NCI-H1436 (cell line): ENCODE measurements around the gene INO80.
"Not testable (repeated sequence)": the region's sequence is repeated elsewhere in the genome, so short reads cannot be mapped to it uniquely, and the experiment has no call there.

Source experiments
- DNase-seq: peaks from one replicate; lab custom pipeline; 2025; lab: John Stamatoyannopoulos, UW

Gene INO80, protein sequence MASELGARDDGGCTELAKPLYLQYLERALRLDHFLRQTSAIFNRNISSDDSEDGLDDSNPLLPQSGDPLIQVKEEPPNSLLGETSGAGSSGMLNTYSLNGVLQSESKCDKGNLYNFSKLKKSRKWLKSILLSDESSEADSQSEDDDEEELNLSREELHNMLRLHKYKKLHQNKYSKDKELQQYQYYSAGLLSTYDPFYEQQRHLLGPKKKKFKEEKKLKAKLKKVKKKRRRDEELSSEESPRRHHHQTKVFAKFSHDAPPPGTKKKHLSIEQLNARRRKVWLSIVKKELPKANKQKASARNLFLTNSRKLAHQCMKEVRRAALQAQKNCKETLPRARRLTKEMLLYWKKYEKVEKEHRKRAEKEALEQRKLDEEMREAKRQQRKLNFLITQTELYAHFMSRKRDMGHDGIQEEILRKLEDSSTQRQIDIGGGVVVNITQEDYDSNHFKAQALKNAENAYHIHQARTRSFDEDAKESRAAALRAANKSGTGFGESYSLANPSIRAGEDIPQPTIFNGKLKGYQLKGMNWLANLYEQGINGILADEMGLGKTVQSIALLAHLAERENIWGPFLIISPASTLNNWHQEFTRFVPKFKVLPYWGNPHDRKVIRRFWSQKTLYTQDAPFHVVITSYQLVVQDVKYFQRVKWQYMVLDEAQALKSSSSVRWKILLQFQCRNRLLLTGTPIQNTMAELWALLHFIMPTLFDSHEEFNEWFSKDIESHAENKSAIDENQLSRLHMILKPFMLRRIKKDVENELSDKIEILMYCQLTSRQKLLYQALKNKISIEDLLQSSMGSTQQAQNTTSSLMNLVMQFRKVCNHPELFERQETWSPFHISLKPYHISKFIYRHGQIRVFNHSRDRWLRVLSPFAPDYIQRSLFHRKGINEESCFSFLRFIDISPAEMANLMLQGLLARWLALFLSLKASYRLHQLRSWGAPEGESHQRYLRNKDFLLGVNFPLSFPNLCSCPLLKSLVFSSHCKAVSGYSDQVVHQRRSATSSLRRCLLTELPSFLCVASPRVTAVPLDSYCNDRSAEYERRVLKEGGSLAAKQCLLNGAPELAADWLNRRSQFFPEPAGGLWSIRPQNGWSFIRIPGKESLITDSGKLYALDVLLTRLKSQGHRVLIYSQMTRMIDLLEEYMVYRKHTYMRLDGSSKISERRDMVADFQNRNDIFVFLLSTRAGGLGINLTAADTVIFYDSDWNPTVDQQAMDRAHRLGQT (N-terminal part only)

GRCh38 chr15:41116116-41116961, at the start of gene INO80:
Gene INO80, minus strand, starts transcription at chr15:41116280. Its CDS starts 19,970 bp downstream, at chr15:41096310.
- DNase-seq = peak; percentile 95

DNA sequence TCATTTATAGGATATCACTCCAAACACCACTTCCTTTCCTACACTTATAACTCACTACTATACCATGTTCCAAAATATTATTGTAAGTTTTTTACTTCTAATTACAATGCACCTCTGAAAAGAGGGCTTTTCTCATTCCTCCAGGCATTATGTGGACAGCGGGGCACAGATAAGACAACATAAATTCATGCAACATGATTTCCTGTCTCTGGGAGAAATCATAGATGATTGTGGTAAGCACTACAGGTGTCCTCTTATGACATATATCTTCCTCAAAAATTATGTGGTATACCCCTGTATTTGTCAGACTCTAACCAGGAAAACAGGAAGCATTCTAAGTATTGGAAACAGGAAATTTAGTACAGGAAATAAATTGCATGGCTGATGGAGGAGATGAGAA, 45.7 kb upstream of the INO80 start:
- DNase-seq = no peak

DNA sequence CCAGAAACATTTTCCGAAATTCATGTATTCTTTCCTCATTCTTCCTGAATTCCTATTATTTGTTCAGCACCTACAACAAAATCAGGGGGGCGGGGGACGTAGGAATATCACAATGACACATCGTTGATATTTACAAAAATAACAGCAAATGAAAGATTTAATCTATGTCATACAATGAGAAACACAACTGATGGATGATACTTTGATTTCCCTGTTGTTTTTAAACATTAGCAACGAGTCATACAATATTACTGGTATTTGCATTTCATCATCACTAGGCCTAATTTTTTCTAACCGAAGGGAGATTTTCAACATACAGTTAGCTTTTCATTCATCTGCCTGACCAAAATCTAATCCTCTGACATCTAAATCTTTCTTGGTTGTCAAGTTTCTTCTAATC, 45.3 kb upstream of the INO80 start:
- no peak for DNase-seq

DNA sequence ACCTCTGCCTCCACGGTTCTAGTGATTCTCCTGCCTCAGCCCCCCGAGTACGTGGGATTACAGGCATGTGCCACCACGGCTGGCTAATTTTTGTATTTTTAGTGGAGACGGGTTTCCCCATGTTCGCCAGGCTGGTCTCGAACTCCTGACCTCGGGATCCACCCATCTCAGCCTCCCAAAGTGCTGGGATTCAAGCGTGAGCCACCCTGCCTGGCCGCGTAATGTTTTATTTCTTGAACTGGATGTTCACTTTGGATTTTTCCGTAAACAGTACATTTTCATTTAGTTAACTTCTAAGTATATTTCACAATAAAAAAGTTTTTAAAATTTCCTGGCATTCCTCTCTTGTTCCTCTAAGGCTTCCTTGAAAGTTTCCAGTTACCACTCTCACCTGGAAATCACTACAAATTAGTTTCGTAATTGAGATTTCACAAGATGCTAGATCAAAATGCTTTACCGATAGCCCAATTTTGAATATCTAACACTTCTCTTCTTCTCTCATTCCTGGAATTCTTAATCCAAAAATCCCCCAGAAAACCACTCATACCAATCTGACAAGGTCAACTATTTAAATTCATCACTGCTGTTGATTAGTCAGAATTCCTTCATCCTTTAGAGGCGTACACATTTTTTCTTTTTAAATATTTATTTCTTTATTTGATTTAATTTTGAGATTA, 44.7 kb upstream of the INO80 start:
- DNase-seq = no peak

DNA sequence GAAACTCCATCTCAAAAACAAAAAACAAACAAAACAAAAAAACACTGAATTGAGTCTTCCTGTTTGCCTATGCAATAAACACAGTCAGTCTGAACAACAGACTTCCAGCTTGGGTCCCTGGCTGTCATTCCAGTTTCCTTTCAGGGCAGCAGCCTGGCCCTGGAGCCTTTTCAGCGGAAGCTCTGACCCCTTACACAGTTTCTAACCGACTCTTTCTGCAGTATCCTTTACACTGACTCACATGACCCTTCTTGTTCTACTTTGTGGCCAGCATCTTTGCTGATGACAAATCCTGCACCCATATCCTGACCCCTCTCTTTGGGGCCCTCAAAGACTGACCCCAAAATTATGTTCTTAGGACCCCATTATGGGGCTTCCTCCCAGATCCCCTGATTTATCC, 38.3 kb upstream of the INO80 start:
- no peak for DNase-seq

DNA sequence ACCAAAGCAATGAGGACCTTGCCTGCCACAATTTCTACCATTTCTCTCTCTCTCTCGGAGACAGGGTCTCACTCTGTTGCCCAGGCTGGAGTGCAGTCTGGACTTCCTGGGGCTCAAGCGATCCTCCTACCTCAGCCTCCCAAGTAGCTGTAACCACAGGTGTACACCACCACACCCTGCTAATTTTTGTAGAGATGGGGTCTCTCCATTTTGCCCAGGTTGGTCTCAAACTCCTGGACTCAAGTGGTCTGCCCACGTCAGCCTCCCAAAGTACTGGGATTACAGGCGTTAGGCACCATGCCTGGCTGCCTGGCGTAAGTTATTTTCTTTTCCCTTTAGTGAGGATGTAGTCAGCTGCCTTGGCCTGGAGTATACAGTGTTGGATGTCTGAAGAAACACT, 37.7 kb upstream of the INO80 start:
- DNase-seq = no peak

DNA sequence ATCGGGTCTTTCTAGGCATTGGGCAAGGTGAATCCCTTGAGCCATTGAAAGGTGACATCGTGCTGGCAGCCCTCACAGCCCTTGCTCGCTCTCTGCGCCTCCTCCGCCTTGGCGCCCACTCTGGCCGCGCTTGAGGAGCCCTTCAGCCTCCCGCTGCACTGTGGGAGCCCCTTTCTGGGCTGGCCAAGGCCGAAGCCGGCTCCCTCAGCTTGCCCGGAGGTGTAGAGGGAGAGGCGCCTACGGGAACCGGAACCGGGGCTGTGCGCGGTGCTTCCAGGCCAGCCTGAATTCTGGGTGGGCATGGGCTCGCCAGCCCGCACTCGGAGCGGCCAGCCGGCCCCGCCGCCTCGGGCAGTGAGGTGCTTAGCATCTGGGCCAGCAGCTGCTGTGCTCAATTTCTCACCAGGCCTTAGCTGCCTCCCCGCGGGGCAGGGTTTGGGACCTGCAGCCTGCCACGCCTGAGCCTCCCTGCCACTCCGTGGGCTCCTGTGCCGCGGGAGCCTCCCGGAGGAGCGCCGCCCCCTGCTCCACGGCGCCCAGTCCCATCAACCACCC, 35.4 kb upstream of the INO80 start:
- DNase-seq = no peak

GRCh38 chr15:41150279-41150678, 34.2 kb upstream of the INO80 start:
- DNase-seq = no peak

GRCh38 chr15:41148065-41148464, 32.0 kb upstream of the INO80 start:
- no peak for DNase-seq

- DNase-seq = no peak
Measured at GRCh38 chr15:41139619-41140018, 23.5 kb upstream of the INO80 start.

DNA sequence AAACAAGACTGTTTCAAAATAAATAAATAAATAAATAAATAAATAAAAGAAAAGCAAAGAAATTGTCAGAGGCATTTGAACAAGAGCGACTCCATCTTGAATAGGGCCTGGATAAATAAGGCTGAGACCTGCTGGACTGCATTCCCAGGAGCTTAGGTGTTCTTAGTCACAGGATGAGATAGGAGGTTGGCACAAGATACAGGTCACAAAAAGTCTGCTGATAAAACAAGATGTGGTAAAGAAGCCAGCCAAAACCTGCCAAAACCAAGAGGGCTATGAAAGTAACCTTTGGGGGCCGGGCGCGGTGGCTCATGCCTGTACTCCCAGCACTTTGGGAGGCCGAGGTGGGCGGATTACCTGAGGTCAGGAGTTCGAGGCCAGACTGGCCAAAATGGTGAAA, 23.0 kb upstream of the INO80 start:
- DNase-seq = not testable (repeated sequence)

- not testable (repeated sequence) for DNase-seq
Measured at GRCh38 chr15:41135580-41135979, 19.5 kb upstream of the INO80 start.

DNA sequence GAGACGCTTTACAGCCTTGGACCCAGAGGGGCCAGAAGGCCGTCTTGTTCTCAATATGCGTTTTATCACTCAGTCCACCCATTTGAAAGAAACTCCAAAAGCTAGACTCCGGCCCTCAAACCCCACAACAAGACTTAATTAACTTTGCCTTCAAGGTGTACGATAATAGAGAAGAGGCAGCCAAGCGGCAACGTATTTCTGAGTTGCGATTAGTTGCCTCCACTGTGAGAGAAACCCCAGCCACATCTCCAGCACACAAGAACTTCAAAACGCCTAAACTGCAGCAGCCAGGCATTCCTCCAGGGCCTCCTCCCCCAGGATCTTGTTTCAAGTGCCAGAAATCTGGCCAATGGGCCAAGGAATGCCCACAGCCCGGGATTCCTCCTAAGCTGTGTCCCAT, 17.4 kb upstream of the INO80 start:
- no peak for DNase-seq

DNA sequence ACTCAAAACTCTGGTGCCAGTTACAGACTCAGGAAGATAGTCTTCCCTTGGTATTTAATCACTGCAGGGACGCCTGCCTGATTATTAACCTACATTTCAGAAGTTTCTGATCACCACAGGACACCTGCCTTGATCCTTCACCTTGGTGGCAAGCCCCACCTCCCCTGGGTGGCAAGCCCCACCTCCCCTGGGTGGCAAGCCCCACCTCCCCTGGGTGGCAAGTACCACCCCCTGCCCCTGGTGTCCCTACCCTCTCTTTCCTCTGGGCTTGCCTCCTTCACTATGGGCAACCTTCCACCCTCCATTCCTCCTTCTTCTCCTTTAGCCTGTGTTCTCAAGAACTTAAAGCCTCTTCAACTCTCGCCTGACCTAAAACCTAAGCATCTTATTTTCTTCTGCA, 16.0 kb upstream of the INO80 start:
- not testable (repeated sequence) for DNase-seq

GRCh38 chr15:41128174-41128902, 12.3 kb upstream of the INO80 start:
- no peak for DNase-seq

DNA sequence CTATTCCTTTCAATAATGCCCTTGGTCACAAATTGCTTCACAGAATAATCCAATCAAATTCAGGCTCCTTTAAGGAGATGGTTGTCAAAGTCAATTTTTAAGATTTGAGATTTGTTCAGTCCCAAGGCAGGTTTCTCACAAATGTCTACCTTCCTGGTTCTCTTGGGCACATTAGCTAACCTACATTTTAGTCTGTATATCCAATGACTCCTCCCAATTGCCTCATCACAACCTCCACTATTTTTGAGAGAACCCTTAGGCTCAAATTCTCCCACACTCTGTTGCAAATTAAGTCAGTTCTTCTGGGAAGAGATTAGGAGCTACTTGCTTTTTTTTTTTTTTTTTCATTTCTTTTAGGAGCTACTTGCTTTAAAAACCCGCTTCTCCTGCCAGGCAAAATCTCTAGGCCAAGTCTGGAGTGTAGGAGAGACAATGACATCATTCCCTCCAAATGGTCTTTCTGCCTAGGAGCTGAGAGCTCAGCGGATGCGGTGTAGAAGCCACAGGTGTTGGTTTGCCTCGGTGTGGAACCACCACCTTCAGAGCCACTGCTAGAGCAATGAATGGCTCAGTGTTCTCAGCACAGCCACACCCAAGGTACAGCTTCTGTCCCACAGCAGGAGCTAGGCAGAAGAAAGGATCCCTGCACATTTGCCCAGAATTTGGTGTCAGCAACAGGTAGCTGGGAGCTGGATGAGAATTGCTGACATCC, 10.0 kb upstream of the INO80 start:
- DNase-seq = no peak

GRCh38 chr15:41125063-41125669, 9.1 kb upstream of the INO80 start:
- no peak for DNase-seq

DNA sequence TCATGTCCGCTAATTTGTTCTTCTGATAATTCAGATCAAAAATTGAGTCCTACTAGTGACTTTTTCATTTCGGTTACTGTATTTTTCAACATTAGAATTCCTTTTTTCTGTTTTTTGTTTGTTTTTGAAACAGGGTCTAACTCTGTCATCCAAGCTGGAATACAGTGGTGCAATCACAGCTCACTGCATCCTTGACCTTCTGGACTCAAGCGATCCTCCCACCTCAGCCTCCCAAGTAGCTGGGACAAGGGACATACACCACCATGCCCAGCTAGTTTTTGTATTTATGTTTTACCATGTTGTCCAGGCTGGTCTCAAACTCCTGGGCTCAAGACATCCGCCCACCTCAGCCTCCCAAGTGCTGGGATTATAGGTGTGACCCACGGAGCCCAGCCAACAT, 8.0 kb upstream of the INO80 start:
- no peak for DNase-seq

- DNase-seq = no peak
Measured at GRCh38 chr15:41122849-41123248, 6.8 kb upstream of the INO80 start.
